NCI-H526 (cell line): ENCODE measurements around the gene VSTM5.

Source experiments
- DNase-seq, 2 experiments: peaks; one replicate each; lab custom pipeline; 2025; lab: John Stamatoyannopoulos, UW

The VSTM5 gene

GRCh38 chr11:93842461-93842860 lies 8.0 kb downstream of the VSTM5 start:
- no peak for DNase-seq

GRCh38 chr11:93842034-93842433 lies 8.4 kb downstream of the VSTM5 start:
- DNase-seq, result no peak

GRCh38 chr11:93841446-93841845 lies 9.0 kb downstream of the VSTM5 start:
- DNase-seq, result no peak

- no peak for DNase-seq
Observed at GRCh38 chr11:93840981-93841380, 9.4 kb downstream of the VSTM5 start.

- no peak for DNase-seq
Observed at GRCh38 chr11:93840180-93840579, 10.2 kb downstream of the VSTM5 start.

- no peak for DNase-seq
Observed at GRCh38 chr11:93838967-93839366, 11.5 kb downstream of the VSTM5 start.

GRCh38 chr11:93832780-93833179 lies 17.6 kb downstream of the VSTM5 start:
- DNase-seq, result no peak

- DNase-seq, result no peak
Observed at GRCh38 chr11:93831343-93832127, 18.9 kb downstream of the VSTM5 start.

GRCh38 chr11:93829598-93829997 lies 20.8 kb downstream of the VSTM5 start:
- DNase-seq, result no peak

GRCh38 chr11:93827363-93827762 lies 23.1 kb downstream of the VSTM5 start:
- DNase-seq, result no peak

GRCh38 chr11:93823210-93823609 lies 27.2 kb downstream of the VSTM5 start:
- DNase-seq, result no peak

- no peak for DNase-seq
Observed at GRCh38 chr11:93822359-93822758, 28.1 kb downstream of the VSTM5 start.

- DNase-seq, result no peak
Observed at GRCh38 chr11:93821617-93822016, 28.8 kb downstream of the VSTM5 start.

- no peak for DNase-seq
Observed at GRCh38 chr11:93820847-93821246, 29.6 kb downstream of the VSTM5 start.

- no peak for DNase-seq
Observed at GRCh38 chr11:93819966-93820695, 30.3 kb downstream of the VSTM5 start.

- no peak for DNase-seq
Observed at GRCh38 chr11:93817426-93818348, 32.7 kb downstream of the VSTM5 start.

- no peak for DNase-seq
Observed at GRCh38 chr11:93814966-93815633, 35.3 kb downstream of the VSTM5 start.

- no peak for DNase-seq
Observed at GRCh38 chr11:93813974-93814373, 36.4 kb downstream of the VSTM5 start.

- DNase-seq, result no peak
Observed at GRCh38 chr11:93807980-93808379, 42.4 kb downstream of the VSTM5 start.

GRCh38 chr11:93804879-93805278 lies 45.5 kb downstream of the VSTM5 start:
- DNase-seq, result no peak

- DNase-seq, result no peak
Observed at GRCh38 chr11:93801366-93801765, 49.1 kb downstream of the VSTM5 start.
